WTC11 (cell line): ENCODE measurements around the gene CDK8. TPM values are rescaled to one million over a fixed set of nuclear protein-coding genes. Genes with fewer than 3 reads are reported as not detected.

Experiments
- ETV6 ChIP-seq: sonication (generic); formaldehyde crosslinking; IDR thresholded peaks from 2 replicates; pipeline ENCODE4 v1.8.1; 2022; ENCODE audit warnings: mild to moderate bottlenecking, missing genetic modification reagents
- TEAD1 ChIP-seq: sonication (generic); formaldehyde crosslinking; IDR thresholded peaks from 2 replicates; pipeline ENCODE4 v1.8.0; 2022; ENCODE audit warnings: mild to moderate bottlenecking, missing genetic modification reagents
- total RNA-seq: library from RNA; stranded (reverse); gene quantifications from 3 replicates; pipeline ENCODE4 v1.2.3, GENCODE V29; 2021
- TF ChIP-seq, protein P1 (sequence below): sonication (generic); formaldehyde crosslinking; IDR thresholded peaks from 2 replicates; pipeline ENCODE4 v1.8.1; 2023; ENCODE audit warnings: mild to moderate bottlenecking, missing genetic modification reagents
- TF ChIP-seq, protein P2 (sequence below): fragments of 250-450 bp; sonication (Bioruptor Pico); conservative IDR thresholded peaks from 2 replicates; pipeline ENCODE4 v1.9.0; 2021; ENCODE audit warnings: mild to moderate bottlenecking

The CDK8 gene
- total RNA-seq, 1 experiment from 2014 or later, result 21.4 TPM

DNA sequence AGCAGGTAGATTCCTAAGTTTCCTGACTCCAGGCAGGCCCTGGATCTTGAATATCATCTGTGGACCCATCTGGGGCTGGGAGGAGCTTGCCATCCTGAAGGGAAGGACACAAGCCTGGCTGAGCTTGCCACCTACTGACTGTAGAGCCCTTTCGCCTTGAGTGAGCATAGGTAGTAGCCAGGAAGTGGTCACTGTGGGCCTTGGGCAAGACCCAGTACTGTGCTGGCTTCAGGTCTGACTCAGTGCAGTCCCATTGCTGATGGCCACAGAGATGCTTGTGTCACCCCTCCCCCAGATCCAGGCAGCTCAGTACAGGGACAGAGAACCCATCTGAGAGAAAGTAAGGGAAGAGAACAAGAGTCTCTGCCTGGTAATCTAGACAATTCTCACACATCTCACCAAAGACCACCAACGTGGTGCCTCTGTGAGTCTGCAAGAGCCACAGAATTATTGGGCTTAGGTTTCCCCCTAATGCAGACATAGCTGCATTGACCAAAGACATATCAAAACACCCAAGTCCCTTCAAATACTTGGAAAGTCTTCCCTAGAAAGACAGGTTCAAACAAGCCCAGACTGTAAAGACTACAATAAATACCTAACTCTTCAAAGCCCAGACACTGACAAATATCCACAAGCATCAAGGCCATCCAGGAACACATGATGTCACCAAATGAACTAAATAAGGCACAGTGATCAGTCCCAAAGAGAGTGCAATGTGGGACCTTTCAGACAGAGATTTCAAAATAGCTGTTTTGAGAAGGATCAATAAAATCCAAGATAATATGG is 195.3 kb downstream of the CDK8 start (continued):
- TF ChIP-seq ETV6 (CRISPR knock-in tag), result no peak
- TF ChIP-seq TEAD1 (CRISPR knock-in tag), result no peak
- TF ChIP-seq, protein P1, sequence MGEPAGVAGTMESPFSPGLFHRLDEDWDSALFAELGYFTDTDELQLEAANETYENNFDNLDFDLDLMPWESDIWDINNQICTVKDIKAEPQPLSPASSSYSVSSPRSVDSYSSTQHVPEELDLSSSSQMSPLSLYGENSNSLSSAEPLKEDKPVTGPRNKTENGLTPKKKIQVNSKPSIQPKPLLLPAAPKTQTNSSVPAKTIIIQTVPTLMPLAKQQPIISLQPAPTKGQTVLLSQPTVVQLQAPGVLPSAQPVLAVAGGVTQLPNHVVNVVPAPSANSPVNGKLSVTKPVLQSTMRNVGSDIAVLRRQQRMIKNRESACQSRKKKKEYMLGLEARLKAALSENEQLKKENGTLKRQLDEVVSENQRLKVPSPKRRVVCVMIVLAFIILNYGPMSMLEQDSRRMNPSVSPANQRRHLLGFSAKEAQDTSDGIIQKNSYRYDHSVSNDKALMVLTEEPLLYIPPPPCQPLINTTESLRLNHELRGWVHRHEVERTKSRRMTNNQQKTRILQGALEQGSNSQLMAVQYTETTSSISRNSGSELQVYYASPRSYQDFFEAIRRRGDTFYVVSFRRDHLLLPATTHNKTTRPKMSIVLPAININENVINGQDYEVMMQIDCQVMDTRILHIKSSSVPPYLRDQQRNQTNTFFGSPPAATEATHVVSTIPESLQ (CRISPR knock-in tag), result no peak
- TF ChIP-seq, protein P2, sequence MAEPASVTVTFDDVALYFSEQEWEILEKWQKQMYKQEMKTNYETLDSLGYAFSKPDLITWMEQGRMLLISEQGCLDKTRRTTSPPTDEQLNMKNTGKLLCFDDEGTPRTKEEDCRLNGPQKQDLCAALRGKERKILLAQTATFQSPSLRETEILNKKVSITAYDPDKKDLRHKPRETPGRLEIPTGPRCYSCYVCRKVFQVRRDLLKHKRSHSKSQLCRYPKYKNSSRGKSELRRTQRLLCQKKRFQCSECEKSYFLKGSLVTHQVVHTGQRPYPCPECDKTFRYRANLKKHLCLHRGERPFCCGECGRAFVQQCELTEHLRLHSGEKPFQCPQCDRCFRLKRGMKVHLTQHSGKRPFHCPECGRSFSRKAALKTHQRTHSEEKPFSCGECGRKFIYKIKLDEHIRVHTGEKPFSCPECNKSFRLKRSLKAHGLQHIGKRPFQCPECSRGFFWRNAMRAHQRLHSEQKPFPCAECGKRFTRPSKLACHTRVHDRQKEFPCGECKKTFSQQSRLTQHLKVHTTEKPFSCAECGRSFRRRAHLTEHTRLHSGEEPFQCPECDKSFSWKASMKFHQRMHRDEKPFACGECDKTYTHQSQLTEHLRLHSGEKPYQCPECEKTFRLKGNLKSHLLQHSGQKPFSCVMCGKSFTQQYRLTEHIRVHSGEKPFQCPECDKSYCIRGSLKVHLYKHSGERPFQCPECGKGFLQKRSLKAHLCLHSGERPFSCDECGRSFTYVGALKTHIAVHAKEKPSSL (CRISPR knock-in tag), result no peak

Other genes with a start within 250 kb of the CDK8 start
- gene SHISA2, start 202.1 kb upstream of the CDK8 start, total RNA-seq, result 12.9 to 20.5 TPM (median 13.3 TPM) in 3 replicates
- 15.7 to 17.4 TPM (median 16.2 TPM) in 3 replicates for gene RNF6, start 31.8 kb upstream of the CDK8 start, total RNA-seq